Left renal cortex interstitium (tissue), 4 donors: Measurements from ENCODE around the gene LDHD. TPM values are rescaled to one million over a fixed set of nuclear protein-coding genes. Genes with fewer than 3 reads are reported as not detected.
A peak's percentile ranks its signal among the peaks of the same experiment; 100 is the strongest.

Experiments used
- DNase-seq, 4 donors: peaks; one replicate each; pipeline ENCODE4 v3.0.0-alpha.2; 2013; ENCODE audit warnings: low read depth in 4 of 4, low spot score in 2 of 4, missing footprints in 1 of 4
- polyA plus RNA-seq, 4 donors: library from polyadenylated mRNA; unstranded; fragments of 120-200 nt; gene quantifications; one replicate each; pipeline ENCODE4 v1.2.1, GENCODE V29; 2013; ENCODE audit not compliant: insufficient read length in 4 of 4

LDHD gene
- polyA plus RNA-seq, 4 donors: 6.0 to 8.1 (median 6.8) TPM

DNA sequence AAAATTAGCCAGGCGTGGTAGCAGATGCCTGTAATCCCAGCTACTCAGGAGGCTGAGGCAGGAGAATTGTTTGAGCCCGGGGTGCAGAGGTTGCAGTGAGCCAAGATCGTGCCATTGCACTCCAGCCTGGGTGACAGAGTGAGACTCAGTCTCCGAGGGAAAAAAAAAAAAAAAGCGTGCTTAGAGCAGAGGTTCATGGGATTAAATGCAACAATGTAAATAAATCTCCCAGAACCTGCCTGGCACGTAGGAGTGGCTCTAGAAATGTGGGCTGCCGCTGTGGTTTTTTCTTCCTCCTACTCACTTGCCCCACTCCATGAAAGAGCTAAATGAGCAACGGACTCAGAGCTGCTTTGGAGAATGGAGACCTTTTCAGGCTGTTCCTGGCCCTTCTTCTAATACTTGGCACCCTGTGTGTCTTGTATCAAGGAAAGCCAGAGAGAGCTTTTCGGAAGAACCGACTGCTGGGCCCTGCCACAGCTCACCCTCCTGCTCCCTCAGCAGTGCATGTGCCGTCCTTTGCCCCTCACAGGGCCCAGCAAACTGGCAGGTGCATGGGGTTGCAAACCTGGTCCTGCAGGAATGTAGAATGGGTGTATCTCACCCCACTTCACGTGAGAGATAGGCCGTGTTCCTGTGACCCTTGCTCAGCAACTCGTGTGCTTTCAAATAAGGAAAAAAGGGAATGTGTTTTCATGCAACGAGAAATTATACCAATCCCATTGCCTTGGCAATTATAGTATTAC is 52.0 kb downstream of the LDHD start:
- DNase-seq: peak in 1 of 4 donors; percentile 40

DNA sequence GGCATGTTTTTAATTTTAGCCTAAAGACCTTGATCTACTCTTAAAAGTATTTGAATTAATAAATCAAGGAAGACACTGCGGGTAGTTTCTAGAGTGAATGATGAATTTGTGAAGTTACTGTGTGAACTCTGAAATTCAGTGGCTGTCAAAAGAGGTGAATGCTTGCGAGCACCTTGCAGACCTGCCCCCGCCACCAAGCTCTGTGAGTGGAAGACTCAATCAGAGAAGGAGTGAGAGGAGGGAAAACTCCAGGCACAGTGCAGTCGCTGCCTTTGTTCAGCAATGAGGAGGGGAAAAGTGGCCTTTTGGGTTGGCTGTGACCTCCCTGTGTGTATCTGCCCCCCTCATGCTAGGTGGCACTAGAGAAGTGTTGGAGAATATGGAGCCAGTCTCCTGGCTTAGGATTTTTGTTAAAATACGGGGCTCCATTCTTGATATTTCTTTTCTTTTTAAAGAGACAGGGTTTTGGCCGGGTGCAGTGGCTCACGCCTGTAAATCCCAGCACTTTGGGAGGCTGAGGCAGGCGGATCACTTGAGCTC is 53.0 kb downstream of the LDHD start:
- no peak for DNase-seq

- no peak for DNase-seq
These were observed 53.6 kb downstream of the LDHD start for GRCh38 chr16:75062976-75063346.

GRCh38 chr16:75062135-75062975 is 54.2 kb downstream of the LDHD start:
- no peak for DNase-seq

Other genes starting within 250 kb of the LDHD start
- 100 to 1,000 TPM in 2 of 4 donors, 10 to 100 TPM in 2; 68.3 to 121 (median 95.2) TPM for gene WDR59, start 131.7 kb downstream of the LDHD start, polyA plus RNA-seq
- 10 to 100 TPM; 31.6 to 38.3 (median 33.0) TPM for gene ZNRF1, start 117.8 kb downstream of the LDHD start, polyA plus RNA-seq
- 10 to 100 TPM; 21.7 to 25.9 (median 23.1) TPM for gene ZFP1, start 31.7 kb upstream of the LDHD start, polyA plus RNA-seq
- under 1 TPM in 2 of 4 donors, not detected in 2; 0.09 to 0.18 TPM for gene CTRB2, start 90.4 kb upstream of the LDHD start, polyA plus RNA-seq
- under 1 TPM in 2 of 4 donors, not detected in 2; 0.13 to 0.20 TPM for gene CTRB1, start 102.2 kb upstream of the LDHD start, polyA plus RNA-seq
- 10 to 100 TPM; 39.3 to 78.8 (median 64.1) TPM for gene BCAR1, start 134.8 kb upstream of the LDHD start, polyA plus RNA-seq